Measurements from ENCODE around the gene CIC.

Gene CIC

DNA sequence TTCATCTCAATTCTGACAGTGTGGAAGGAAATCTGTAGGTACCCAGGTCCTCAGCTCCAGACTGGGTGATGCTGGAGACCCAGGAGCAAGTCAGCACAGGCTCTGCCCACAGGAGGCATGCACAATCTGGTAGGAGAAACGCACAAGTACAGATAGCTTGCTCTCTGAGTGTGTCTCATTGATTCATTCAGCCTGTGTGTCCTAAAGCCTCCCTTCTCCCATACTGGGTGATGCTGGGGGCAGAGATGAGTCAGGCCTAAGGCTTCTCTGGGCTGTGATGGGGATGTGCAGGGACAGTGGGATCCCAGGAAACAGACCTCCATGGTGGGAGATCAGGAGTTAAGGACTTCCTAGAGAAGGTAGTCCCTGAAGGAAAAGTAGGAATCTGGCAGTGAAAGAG lies 42.2 kb upstream of the CIC start:
- no peak overlapping the region for H3K4me3 ChIP-seq (ENCODE audit: low read depth, low read length)
- no peaks in the 10 kb centered on the region for H3K9me3 ChIP-seq
- TF ChIP-seq, protein P1, sequence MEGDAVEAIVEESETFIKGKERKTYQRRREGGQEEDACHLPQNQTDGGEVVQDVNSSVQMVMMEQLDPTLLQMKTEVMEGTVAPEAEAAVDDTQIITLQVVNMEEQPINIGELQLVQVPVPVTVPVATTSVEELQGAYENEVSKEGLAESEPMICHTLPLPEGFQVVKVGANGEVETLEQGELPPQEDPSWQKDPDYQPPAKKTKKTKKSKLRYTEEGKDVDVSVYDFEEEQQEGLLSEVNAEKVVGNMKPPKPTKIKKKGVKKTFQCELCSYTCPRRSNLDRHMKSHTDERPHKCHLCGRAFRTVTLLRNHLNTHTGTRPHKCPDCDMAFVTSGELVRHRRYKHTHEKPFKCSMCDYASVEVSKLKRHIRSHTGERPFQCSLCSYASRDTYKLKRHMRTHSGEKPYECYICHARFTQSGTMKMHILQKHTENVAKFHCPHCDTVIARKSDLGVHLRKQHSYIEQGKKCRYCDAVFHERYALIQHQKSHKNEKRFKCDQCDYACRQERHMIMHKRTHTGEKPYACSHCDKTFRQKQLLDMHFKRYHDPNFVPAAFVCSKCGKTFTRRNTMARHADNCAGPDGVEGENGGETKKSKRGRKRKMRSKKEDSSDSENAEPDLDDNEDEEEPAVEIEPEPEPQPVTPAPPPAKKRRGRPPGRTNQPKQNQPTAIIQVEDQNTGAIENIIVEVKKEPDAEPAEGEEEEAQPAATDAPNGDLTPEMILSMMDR (IDR thresholded peaks at IDR 0.05; ENCODE audit: low read depth, low read length): no peak
- H3K27me3 ChIP-seq: no peaks in the 10 kb centered on the region
- H3K4me1 ChIP-seq: no peaks in the 10 kb centered on the region
- peaks cover 70% of the 10 kb centered on the region for H3K36me3 ChIP-seq
- DNase-seq: no peak

DNA sequence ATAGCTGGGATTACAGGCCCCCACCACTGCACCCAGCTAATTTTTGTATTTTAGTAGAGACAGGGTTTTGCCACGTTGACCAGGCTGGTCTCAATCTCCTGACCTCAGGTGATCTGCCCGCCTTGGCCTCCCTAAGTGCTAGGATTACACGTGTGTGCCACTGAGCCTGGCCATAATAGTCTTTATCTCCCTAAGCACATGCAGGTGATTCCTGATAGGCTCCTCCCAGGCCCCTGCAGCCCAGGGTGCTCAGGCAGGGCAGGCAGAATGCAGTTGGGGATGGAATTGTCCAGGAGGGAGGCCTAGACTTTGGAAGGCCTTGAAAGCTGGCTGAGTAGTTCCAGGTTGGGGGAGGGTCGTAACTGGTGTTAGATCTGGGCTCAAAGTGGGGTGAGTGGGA lies 40.4 kb upstream of the CIC start:
- Histone ChIP-seq H3K4me3 (ENCODE audit: low read depth, low read length) (no peak overlapping the region), H3K4me1 (no peaks in the 10 kb centered on the region), H3K9me3 (no peaks in the 10 kb centered on the region), H3K36me3 (peaks cover 76% of the 10 kb centered on the region), H3K27me3 (no peaks in the 10 kb centered on the region)
- TF ChIP-seq, protein P1 (IDR thresholded peaks at IDR 0.05; ENCODE audit: low read depth, low read length): no peak
- DNase-seq: no peak

DNA sequence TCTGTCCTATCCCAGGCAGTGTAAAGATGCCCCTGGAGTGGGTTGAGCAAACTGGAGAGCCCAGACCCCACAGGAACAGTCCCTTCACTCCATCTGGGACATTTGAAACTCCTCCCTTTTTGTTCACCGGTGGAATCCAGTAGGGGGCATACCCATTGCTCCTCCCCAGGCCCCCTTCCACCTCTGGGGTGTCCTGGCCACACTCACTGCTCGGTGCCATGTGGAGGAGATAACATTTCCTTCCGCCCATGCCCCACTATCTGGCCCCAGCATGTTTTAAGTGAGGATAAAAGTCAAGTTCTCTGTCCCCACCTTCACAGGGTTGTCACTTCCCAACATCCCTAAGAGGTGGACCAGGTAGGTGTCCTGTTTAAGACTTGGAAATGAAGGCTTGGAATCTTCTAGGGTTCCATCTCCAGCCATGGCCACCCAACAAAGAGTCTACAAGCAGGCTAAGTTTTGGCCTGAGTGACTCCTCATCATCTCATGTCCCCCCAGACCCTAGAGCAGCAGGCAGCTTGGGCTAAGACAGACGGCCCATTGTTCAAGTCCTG lies 39.7 kb upstream of the CIC start:
- H3K36me3 ChIP-seq: peaks cover 79% of the 10 kb centered on the region
- no peaks in the 10 kb centered on the region for H3K4me1 ChIP-seq
- DNase-seq: no peak
- TF ChIP-seq, protein P1 (IDR thresholded peaks at IDR 0.05; ENCODE audit: low read depth, low read length): no peak
- no peak overlapping the region for H3K4me3 ChIP-seq (ENCODE audit: low read depth, low read length)
- H3K9me3 ChIP-seq: no peaks in the 10 kb centered on the region
- no peaks in the 10 kb centered on the region for H3K27me3 ChIP-seq

DNA sequence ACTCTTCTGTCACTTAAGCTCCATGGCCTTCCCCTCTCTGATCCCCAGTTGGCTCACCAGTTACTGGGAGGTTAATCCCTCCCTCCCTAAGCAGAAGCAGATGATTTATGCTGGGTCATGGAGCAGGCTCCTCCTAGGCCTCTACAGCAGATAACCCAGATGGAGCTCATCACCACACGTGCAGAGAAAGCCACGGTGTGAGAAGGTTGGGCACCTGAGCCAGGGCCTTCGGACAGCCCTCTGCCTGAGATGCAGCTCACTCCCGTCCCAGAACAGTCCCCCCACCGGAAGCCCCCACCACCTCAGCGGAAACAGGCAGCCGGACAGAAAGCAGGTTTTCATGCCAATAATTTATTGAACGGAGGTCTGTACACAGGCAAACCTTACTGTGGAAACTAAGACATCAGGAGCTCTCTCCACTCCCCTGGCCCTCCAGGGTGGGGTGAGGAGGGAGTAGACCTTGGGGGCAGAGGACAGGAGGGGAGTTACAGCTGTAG lies 39.1 kb upstream of the CIC start:
- H3K36me3 ChIP-seq: peaks cover 78% of the 10 kb centered on the region

DNA sequence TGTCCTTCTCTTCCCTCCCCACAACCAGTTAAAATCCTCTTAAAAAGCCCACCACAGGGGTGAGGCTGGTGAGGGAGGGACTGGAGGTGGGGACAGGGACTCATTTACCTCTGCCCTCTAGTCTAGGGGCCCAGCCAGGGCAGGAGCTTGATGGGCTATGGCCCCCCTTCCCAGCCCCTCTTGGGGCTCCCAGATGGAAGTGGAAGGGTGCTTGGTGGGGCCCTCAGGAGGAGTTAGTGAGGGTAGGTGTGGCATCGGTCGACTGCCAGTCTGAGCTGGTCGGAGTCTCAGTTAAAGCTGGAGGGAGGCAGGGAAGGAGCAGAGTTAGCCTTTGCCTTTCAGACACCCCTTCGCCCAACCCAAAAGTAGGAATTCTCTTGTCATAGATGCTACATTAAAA lies 38.5 kb upstream of the CIC start:
- Histone ChIP-seq H3K4me3 (ENCODE audit: low read depth, low read length) (no peak overlapping the region), H3K36me3 (peaks cover 76% of the 10 kb centered on the region), H3K4me1 (no peaks in the 10 kb centered on the region), H3K27me3 (no peaks in the 10 kb centered on the region), H3K9me3 (no peaks in the 10 kb centered on the region)
- TF ChIP-seq, protein P1 (IDR thresholded peaks at IDR 0.05; ENCODE audit: low read depth, low read length): no peak
- DNase-seq: no peak

More for the DNA sequence above, 39.1 kb upstream of the CIC start:
- Histone ChIP-seq H3K4me1 (no peaks in the 10 kb centered on the region), H3K27me3 (no peaks in the 10 kb centered on the region), H3K9me3 (no peaks in the 10 kb centered on the region), H3K4me3 (ENCODE audit: low read depth, low read length) (no peak overlapping the region)
- TF ChIP-seq, protein P1 (IDR thresholded peaks at IDR 0.05; ENCODE audit: low read depth, low read length): no peak
- no peak for DNase-seq

DNA sequence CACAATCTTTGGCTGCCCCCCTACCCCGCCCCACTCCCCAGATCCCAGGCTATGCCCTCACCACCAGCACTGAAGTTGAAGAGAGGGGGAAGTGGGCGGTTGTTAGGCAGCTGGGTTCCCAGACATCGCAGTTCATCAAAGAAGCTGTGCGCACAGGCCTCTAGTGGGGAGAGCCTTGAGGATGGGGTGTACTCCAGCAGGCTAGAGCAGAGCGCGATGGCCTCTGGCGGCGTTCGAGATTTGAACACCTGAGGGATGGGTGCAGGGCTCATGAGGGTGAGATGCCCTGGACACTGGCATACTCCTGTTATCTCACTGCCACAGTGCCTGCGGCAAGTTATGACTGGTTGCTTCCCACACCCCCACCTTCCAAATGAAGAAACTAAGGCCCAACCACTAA lies 36.6 kb upstream of the CIC start:
- H3K36me3 ChIP-seq: peaks cover 68% of the 10 kb centered on the region
- TF ChIP-seq, protein P1 (IDR thresholded peaks at IDR 0.05; ENCODE audit: low read depth, low read length): no peak
- DNase-seq: no peak
- no peaks in the 10 kb centered on the region for H3K4me1 ChIP-seq
- H3K27me3 ChIP-seq: no peaks in the 10 kb centered on the region
- H3K4me3 ChIP-seq (ENCODE audit: low read depth, low read length): no peak overlapping the region
- no peaks in the 10 kb centered on the region for H3K9me3 ChIP-seq
